ENCODE measurements around the gene DESI1. TPM values are rescaled to one million over a fixed set of nuclear protein-coding genes. Genes with fewer than 3 reads are reported as not detected.

DESI1 gene
- total and polyA plus RNA-seq, 2 of the 13 experiments (the other 11 are each of a cell fraction or from before 2014, with no cell fraction given), result 21.6 to 29.2 TPM

DNA sequence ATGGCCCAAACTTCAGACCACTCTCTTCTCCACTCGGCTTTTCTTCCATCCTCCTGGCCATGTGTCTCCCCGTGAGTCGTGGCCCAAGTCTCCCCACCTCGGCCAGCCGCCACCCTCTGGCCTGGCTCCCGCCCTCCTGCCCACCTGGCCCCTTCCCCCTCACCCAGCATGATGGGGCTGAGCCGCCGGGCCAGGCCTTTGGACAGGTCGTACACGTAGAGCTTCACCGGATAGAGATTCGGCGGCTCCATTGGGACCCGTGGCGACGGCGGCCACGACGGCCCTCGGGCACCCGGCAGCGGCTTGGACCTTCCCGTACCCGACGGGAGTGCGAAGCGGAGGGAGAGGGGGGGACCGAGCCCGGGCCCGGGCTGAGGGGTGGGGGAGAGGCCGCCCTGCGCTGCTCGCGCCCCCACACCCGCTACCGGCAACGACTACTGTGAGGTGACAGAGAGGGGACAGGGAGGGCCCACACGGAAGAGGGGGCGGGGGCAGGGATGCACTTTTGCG, at the start of gene DESI1 (continued):
- TF ChIP-seq, protein P1, sequence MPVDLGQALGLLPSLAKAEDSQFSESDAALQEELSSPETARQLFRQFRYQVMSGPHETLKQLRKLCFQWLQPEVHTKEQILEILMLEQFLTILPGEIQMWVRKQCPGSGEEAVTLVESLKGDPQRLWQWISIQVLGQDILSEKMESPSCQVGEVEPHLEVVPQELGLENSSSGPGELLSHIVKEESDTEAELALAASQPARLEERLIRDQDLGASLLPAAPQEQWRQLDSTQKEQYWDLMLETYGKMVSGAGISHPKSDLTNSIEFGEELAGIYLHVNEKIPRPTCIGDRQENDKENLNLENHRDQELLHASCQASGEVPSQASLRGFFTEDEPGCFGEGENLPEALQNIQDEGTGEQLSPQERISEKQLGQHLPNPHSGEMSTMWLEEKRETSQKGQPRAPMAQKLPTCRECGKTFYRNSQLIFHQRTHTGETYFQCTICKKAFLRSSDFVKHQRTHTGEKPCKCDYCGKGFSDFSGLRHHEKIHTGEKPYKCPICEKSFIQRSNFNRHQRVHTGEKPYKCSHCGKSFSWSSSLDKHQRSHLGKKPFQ (CRISPR knock-in tag; IDR thresholded peaks at IDR 0.05; ENCODE audit: insufficient replicate concordance), result peak; percentile 70
- TF ChIP-seq, protein P2, sequence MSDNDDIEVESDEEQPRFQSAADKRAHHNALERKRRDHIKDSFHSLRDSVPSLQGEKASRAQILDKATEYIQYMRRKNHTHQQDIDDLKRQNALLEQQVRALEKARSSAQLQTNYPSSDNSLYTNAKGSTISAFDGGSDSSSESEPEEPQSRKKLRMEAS (IDR thresholded peaks at IDR 0.05), result no peak
- TF ChIP-seq FOXA3 (CRISPR knock-in tag; IDR thresholded peaks at IDR 0.05) (no peak), ZNF282 (IDR thresholded peaks at IDR 0.05; ENCODE audit: partially characterized antibody) (no peak), ZNF678 (CRISPR knock-in tag; IDR thresholded peaks at IDR 0.05) (peak; percentile 49; the same call in 1 of the 2 replicates), ZNF589 (CRISPR knock-in tag; conservative IDR thresholded peaks at IDR 0.05) (no peak), TAF15 (IDR thresholded peaks at IDR 0.05; ENCODE audit: low read depth, low read length, poor library complexity, severe bottlenecking) (peak; percentile 88), HCFC1 (IDR thresholded peaks at IDR 0.05; ENCODE audit: low read depth, low read length) (peak; percentile 28; the same call in 1 of the 2 replicates), ZNF766 (CRISPR knock-in tag; IDR thresholded peaks at IDR 0.05; ENCODE audit: borderline replicate concordance) (0 out of 2 replicates have a peak, but pooled peaks have one; percentile 2), ZNF616 (CRISPR knock-in tag; IDR thresholded peaks at IDR 0.05; ENCODE audit: low read depth) (no peak), CREB1 (IDR thresholded peaks at IDR 0.05) (no peak), CREB1 (CRISPR knock-in tag; IDR thresholded peaks at IDR 0.05) (no peak), ZNF484 (CRISPR knock-in tag; IDR thresholded peaks at IDR 0.05; ENCODE audit: borderline replicate concordance, low read depth) (0 out of 2 replicates have a peak, but pooled peaks have one; percentile 72), POLR2AphosphoS2 (IDR thresholded peaks at IDR 0.05; ENCODE audit: low read depth, low read length) (no peak), SALL1 (CRISPR knock-in tag; IDR thresholded peaks at IDR 0.05) (no peak; the same call in 1 of the 2 replicates), ZNF34 (CRISPR knock-in tag; IDR thresholded peaks at IDR 0.05; ENCODE audit: borderline replicate concordance) (no peak), GATA4 (IDR thresholded peaks at IDR 0.05; ENCODE audit: borderline replicate concordance, low read depth) (no peak; the same call in 1 of the 2 replicates), ELF1 (CRISPR knock-in tag; IDR thresholded peaks at IDR 0.05) (peak; percentile 39; the same call in 1 of the 2 replicates), ZNF207 (IDR thresholded peaks at IDR 0.05; ENCODE audit: borderline replicate concordance) (no peak), NFE2 (CRISPR knock-in tag; IDR thresholded peaks at IDR 0.05) (no peak), RORA (CRISPR knock-in tag; IDR thresholded peaks at IDR 0.05) (no peak), TEAD3 (CRISPR knock-in tag; optimal IDR thresholded peaks at IDR 0.05; ENCODE audit: borderline replicate concordance) (no peak)
- TF ChIP-seq, protein P3, sequence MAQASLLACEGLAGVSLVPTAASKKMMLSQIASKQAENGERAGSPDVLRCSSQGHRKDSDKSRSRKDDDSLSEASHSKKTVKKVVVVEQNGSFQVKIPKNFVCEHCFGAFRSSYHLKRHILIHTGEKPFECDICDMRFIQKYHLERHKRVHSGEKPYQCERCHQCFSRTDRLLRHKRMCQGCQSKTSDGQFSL (CRISPR knock-in tag; IDR thresholded peaks at IDR 0.05), result no peak
- TF ChIP-seq, protein P4, sequence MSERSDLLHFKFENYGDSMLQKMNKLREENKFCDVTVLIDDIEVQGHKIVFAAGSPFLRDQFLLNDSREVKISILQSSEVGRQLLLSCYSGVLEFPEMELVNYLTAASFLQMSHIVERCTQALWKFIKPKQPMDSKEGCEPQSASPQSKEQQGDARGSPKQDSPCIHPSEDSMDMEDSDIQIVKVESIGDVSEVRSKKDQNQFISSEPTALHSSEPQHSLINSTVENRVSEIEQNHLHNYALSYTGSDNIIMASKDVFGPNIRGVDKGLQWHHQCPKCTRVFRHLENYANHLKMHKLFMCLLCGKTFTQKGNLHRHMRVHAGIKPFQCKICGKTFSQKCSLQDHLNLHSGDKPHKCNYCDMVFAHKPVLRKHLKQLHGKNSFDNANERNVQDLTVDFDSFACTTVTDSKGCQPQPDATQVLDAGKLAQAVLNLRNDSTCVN (CRISPR knock-in tag; IDR thresholded peaks at IDR 0.05; ENCODE audit: borderline replicate concordance), result no peak; the same call in 1 of the 2 replicates
- TF ChIP-seq, protein P5, sequence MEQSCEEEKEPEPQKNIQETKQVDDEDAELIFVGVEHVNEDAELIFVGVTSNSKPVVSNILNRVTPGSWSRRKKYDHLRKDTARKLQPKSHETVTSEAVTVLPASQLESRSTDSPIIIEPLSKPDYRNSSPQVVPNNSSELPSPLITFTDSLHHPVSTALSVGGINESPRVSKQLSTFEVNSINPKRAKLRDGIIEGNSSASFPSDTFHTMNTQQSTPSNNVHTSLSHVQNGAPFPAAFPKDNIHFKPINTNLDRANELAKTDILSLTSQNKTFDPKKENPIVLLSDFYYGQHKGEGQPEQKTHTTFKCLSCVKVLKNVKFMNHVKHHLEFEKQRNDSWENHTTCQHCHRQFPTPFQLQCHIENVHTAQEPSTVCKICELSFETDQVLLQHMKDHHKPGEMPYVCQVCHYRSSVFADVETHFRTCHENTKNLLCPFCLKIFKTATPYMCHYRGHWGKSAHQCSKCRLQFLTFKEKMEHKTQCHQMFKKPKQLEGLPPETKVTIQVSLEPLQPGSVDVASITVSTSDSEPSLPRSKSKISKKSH (CRISPR knock-in tag; IDR thresholded peaks at IDR 0.05; ENCODE audit: borderline replicate concordance), result no peak
- TF ChIP-seq, protein P6, sequence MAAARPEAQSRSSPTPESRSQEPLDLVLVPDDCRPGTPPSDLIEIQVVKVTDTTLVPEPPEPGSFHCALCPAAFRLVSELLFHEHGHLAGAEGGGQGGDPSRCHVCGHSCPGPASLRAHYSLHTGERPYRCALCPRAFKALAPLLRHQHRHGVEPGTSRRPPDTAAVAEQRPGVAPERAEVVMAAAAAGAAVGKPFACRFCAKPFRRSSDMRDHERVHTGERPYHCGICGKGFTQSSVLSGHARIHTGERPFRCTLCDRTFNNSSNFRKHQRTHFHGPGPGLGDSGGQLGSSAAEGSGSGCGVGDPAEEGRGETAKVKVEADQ (CRISPR knock-in tag; IDR thresholded peaks at IDR 0.05; ENCODE audit: borderline replicate concordance), result no peak

All from HepG2 (cell line).